Activated CD8-positive, alpha-beta memory T cell treated with anti-CD3 and anti-CD28 coated beads, Interleukin-2, amount 50 U/mL, for 1 hour (primary cell): ENCODE results near the gene PNPLA5.

Experiments
- DNase-seq: peaks from one replicate; pipeline ENCODE4 v3.0.0-alpha.2; 2020; ENCODE audit errors: extremely low read depth

PNPLA5 gene

DNA sequence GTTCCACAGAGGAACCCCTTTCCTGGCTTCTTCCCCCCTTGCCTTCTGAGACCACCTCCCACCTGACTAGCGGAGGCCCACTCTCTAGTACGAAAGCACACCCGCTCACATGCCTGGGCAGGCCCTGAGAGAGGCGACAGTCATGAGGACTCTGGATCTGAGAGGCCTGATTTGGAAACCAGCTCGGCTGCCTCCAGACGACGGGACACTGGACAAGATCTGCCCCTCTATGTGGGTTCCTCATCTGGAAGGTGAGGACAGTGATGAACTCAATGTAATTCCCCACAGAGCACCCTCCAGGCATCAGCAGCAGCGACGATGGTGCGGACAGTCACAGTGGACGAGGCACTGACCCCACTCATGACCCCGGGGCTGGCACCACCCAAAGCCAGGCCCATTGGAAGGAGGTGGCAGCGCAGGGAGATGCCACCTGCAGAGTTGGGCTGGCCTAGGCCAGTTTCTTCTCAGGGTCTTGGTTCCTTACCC is 37.0 kb downstream of the PNPLA5 start:
- no peak for DNase-seq

DNA sequence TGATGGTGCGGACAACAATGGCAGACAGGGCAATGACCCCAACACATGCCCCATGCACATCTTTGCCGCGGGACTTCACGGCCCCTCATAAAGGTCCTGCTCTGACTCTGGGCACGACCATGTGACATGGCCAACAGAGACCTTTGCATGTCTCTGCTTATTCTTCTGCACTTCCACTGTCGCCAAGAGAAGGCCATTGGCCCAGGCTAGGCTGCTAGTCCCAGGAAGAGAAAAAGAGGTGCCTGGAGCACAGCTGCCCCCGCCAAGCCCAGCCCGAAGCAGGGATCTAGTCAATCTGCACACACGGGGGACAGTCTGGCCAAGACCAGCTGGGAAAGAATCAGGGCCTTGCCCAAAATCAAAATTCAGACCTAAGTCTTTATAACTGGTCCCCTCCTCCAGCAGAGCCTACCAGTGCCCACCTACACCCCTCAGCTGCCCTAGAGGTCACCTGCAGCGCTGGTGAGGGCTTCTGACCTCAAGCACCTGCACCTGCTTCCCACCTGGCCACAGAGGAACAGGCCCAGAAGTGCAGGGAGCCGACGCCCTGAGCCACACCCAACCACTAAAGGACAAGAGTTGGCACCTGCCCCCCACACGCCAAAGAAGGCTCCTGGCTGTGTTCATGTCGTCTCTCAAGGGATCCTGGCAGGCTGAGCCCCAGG is 37.6 kb downstream of the PNPLA5 start:
- DNase-seq, result no peak

DNA sequence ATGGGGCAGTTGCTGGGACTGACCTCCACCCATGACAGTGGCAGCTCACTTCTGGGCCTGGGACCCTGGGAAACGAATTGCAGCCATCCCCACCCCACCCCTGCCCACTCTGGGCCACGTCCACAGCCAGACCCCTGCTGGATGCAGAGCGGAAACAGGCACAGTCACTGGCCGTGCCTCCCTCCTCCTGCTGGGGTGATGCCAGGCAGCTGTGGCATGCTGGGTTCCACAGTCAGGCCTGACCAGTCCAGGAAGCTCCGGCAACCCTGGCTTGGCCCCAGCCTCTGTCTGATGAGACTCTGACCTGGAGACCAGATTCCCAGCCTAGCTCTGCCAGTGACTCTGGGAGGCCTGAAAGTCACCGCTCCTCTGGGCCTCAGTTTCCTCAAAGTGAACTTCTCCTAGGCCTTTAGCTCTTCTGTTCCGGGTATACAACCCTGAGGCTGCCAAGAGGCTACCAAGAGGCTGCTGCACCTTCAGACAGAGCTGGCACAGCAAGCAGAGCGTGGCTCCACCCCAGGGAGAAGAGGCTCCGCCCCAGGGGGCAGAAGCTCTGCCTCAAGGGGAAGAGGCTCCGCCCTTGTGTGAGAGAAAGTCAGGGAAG is 38.4 kb downstream of the PNPLA5 start:
- DNase-seq, result no peak

DNA sequence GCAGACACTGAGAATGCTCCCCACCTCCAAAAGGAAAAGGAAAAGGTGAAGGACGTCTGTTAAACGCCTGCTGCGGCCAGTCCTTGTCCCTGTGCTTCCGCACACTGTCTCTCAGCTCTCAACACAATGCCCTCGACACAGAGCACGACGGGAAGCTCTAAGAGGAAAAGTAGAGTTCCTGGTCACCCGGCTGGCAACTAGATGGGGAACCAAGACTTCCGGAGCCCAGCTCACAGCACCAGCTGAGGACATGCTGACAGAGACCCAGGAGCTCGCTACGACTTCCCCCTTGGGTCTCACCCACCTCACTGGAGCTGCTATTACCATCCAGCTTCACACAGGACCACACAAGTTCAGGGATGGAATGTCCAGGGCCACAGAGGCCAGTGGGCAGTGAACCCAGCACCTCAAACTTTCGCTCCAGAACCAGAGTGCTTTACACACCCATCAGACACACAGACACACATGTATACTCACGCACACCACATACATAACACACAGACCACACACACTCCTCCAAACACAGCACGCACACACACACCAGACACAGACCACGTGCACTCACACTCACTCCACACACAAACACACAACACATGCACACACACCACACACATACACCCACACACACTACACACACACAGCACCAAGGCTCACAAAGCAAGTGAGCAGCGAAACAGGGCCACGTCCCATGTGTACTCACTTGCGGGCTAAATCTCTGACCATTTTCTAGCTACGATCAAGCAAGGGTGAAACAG is 39.1 kb downstream of the PNPLA5 start:
- DNase-seq, result no peak

DNA sequence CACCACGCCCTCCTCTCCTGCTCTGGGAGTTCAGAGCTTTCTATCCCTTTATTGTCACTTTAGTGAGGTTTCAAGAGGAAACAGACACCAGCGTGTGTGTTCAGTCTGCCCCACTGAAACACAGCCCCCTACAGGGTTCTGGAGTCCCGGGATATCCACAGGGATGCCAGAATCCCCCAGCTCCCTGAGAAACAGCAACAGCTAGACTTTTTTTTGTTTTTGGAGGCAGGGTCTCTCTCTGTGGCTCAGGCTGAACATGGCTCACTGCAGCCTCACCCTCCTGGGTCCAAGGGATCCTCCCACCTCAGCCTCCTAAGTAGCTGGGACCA is 39.9 kb downstream of the PNPLA5 start:
- DNase-seq, result no peak

DNA sequence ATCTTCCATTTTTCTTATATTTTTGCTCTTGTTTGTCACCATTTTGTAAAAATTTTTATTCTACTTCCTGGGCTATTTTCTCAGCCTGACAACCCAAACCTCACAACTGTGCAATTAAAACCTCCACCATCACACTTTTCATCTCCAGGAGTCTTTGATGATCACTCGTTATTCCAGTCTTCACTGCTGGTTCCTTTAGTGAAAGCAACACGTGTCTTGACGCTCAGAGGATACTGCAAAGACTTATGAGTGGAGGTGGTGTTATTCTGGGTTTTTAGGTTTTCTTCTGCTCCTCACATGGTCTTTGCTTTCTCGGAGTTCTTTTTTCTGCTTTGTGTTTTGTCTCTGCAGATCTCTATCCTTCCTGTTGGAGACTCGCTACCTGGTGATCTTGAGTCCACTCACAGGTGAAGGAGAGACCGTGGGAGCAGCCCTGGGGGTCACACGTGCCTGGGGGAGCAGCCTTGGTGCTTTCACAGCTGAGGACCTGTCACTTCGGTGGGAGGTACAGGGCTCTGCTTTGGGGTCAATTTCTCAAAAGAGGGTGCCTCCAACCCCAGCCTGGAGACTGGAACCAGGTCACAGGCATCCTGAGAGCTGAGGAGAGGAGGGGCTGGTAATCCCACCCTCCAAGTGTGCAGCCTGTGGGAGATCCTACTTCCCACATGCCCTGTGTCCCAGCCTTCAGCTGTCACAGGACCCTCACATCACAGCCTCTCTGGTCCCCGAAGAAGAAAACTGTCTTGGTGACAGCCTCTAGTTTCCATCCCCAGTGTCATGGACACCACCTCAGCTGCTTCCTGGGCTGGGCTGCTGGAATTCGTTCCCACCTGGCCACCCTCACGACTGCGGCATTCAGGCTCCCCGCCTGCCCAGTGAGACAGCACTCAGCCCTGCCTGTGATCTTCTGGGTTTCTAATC is 40.5 kb downstream of the PNPLA5 start:
- no peak for DNase-seq

DNA sequence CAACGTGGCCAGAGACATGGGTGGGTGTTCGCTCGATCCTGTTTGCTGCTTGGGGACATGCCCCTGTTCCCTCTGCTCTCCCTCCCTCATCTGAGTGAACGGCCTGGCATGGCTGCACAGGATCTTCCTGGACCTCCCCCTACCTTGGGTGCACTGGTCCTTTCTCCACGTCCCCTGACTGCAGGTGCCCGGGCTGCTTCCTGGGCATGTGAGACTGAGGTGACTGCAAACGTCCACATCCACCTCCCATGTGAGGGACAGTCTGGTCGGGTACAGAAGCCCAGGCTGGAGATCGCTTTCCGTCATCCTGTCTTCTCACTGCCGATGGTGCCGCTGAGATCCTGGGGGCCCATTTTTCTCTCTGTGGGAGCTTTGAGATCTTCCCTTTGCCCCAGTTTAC is 41.3 kb downstream of the PNPLA5 start:
- DNase-seq, result no peak

DNA sequence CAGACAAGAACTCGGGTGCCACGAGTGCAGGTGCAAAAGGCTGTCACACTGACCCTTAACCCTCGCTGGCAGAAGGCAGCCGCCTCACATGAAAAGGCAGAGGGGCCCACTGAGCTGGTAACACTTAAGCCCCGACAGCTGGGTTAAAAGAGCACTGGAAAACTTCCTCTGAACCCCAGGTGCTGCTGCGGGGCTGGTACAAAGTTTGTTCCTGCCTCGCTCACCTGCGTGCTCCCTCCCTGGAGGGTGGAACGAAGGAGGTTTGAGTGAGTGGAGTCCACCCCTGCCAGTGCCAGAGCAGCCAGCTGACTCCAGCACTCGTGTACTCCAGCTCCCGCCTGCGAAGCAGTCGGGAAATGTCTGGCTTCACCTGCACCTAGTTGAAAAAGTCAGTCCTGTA is 42.1 kb downstream of the PNPLA5 start:
- no peak for DNase-seq

DNA sequence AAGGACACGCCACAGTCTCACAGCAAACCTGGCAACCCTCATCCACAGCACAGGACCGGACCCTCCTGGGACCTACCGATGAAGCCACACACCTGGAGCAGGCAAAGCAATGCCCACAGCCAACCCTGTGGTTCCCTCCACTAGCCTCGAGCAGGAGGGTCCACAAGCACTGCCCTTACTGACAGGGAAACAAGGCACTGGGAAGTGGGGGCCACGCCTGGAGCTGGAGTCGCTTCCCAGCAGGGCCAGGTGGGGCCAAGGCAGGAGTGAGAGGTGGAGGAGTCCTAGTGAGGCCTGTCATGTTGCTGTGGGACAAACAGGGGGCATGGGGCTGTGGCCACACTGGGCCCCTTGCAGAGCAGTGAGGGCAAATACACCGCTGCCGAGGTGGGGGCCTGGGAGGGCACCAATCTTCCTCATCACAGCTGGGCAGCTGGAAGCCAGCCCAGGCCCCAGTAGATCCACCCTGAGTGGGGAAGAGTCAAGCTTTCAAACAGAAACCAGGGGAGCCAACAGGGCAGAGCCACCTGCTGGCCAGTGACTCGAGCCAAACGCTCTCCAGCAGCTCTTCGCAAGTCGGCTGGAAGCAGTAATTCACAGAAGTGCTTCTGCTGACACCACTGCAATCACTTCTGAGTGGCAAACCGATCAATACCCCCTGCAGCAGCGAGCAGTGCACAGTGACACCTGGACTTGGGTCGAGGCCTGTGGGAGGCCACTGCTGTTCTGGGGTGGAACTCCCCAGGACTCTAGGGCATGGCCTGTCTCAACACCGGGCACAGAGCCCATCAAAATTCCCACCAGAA is 43.2 kb downstream of the PNPLA5 start:
- DNase-seq, result no peak

DNA sequence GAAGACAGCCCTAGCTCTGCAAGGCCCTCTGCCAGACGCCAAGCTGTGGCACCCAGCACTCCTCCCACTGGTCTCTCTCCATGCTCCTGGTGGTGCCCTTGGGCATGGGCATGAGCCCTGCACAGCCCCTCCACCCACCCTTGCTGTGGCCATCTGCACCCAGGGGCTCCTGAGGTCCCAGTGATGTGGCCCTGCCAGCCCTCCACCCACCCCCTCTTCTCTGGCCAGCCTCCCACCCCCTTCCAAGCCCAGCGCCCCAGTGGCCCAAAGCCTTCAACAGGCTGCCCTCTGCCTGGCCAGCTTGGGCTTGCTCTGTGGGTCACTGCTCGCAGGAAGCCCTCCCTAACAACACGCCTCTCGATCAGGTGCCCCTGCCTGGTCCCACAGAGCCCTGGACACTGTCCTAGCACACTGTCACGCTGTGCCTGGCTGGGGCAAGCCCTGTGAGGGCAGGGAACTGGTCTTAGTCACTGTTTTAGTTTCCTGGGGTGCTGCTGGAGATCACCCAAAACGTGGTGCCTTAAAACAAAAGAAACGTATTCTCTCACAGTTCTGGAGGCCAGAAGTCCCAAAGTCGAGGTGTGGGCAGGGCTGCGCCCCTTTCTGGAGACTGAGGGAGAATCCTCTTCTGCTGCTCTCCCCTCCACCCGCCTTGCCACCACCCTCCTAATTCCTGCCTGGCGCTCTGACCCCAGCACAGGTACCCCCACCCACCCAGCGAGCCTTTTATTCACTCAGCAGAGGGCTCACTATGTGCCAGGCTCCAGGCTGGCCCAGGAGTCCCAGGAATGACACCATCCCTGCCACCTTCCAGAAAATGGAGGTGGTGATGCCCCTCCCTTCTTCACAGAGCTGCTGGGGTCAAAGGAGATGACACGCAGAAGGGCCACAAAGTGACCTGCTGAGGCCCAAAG is 44.2 kb downstream of the PNPLA5 start:
- no peak for DNase-seq

DNA sequence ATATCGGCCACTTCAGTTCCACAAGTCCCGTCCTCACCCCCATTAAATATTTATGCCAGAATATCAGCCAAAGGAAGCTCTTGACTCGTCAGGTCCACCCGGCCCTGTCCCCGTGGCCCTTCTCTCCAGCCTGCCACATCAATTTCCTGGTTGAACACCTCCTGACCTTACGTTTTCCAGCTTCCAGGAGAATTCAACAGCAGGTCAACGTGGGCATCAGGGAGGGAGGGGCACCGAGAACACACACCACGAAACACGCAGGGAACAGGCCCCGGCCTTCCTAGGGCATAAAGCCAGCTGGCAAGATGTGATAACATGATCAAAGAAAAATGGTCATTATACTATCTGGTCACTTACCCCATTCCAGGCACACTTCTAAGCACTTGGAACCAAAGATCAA is 44.8 kb downstream of the PNPLA5 start:
- DNase-seq, result no peak

DNA sequence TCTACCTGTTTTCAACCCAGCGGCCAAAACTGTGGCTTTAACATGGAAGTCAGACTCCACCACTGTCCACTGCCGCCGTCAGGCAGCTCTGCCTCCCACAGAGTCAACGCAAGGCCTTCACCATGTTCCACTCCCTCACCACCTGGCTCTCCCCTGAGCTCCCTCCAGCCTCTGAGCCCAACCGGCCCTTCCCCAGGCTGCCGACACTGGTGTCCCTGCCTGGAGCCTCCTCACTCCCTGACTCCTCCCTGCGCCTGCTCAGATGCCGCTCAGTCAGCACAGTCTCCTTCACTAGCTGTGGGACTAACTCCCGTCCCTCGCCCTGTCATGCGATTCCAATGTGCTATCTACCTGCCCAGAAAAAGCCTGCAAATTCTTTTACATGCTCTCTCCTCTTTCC is 45.8 kb downstream of the PNPLA5 start:
- DNase-seq, result no peak

DNA sequence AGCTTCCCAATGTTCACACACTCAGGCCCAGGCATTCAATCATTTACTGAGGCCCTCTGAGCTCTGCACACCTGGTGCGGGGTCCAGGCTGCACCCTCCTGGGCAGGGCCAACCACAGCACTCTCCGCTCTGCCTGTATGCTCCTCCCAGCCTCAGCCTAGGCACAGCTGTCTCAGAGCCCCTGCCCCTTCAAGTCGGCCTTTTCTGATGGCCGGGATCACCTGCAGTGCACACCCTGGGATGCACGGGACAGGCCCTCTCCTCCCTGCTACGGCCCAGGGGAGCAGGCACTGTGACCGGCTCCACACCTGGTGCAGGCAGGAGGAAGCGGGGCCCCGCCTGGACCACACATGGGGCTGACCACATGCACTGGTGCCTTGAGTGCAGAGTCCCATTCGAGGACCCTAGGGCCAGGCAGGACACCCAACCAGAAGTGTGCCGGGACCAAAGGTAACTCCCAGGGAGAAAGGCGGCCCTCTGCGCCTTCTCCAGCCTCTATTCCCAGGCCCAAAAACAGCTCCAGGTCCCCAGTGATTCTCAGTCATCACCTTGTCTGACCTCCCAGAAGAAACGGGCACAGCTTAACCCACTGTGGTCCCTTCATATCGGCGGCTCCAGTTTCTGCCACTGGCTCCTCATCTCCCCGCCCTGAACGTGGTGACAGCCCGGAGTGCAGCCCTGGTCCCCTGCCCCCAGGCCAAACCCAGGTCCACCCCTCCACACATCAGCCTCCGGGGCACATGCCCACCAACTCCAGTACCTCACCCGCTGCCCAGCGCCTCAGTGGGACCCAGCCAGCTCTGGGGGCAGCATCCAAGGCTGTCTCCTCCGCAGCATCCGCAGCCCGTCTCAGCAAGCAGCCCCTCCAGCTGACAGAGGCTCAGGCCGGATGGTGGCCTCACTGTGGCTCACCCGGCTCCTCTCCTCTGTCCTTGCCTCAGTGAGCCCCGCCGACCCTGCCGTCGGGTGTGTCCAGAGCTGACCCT is 47.0 kb downstream of the PNPLA5 start:
- no peak for DNase-seq

DNA sequence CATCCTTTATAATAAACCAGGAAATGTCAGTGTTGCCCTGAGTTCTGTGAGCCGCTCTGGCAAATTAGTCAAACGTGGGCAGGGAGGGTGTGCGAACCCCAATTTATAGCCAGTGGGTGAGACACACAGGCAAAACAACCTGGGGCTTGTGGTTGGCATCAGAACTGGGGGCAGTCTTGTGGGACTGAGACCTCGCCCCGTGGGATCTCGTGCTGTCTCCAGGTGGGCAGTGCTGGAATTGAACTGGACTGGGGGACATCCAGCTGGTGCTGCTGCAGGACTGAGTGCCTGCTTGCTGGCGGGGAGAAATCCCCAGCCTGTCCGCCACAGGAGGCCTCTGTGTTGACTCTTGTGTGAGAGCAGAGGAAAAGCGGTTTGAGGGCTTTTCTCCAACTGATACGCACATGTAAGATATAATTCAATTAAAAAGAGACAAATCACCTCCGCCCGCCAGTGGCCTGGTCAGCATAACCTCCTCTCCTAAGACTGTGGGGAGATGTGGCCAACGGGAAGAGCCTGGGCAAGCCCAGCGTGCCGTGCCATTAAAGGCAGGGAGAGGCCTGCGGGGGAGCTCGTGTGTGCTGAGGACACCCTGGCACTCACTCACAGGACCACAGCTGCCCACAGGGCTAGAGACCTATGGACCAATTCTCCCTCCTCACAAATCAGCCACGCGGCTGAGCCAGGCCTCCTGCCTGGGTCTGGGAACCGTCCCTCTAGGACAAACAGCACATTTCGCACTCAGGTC is 47.9 kb downstream of the PNPLA5 start:
- no peak for DNase-seq

DNA sequence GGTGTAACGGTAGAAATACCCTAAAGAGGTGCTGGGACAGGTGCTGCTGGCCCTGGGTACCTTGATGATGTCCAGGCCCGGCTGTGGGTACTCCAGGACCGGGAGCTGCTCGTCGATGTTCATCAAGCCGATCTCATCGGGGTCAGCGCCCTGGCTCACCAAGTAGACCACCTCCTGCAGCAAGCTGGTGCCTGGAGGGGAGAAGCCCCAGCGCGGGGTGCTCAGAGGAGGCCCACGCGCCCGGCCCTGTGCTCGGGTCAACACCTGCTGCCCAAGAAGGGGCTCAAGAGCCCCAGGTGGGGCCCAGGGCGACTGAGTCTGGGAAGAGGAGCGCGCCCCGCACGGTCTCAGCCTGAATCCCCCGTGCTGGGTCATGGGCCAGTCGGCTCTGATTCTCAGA is 50.1 kb downstream of the PNPLA5 start:
- no peak for DNase-seq

DNA sequence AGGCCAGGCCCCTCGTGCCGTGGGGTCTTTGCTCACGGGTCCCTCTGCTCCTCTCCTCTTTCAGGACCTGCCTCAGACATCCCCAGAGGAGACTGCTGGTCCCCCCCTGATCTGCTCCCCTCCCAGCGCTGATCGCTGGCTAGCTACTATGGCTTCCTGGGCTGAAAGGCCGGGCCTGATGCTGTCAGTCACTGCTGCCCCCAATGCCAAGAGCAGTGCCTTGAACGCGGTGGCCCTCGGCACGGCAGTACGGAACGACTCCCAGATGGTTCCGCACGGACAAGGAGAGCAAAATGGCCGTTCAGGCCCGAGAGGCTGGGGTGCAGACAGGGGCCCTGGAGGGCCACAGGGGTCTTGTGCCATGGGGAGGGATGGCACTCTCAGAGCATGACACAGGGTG is 51.0 kb downstream of the PNPLA5 start:
- DNase-seq, result no peak

DNA sequence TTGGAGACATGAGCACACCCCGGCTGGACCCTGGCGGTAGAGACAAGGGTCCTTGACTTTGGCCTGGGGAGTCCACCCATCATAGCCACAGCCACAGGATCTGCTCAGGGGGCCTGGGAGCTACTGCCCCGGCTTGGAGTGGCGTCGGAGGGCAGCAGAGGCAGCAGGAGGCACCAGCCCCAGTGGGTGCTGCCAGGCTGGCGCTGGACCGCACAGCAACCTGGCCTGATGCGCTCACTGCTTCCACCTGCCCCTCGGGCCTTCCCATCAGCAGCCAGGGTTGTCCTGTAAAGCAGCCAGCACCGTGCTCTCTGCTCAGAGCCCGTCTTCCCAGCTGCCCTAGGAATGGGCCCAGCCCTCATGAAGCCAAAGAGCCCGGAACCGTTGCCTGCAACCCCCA is 51.4 kb downstream of the PNPLA5 start:
- no peak for DNase-seq

DNA sequence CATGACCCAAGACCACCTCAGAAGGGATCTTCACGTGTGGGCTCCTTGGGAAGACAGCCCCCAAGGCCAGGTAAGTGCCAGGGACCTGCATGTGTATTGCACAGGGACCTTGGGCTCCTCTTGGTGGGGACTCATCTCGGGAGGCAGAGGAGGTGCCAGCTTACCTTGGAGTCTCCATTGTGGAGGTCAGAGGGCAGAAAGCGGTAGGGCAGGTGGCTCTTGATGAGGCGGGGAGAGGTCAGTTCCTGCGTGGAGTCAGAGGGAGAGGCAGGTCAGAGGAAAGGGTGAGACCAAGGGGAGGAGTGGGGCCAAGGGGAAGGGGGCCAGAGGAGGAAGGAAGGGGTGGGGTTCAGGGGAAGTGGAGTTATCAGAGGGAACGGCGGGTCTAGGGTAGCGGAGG is 52.0 kb downstream of the PNPLA5 start:
- DNase-seq, result no peak
